ENCODE results near the gene FOXD1.
"Not testable (repeated sequence)": the region's sequence is repeated elsewhere in the genome, so short reads cannot be mapped to it uniquely, and the experiment has no call there.

The FOXD1 gene

GRCh38 chr5:73472116-73472515 lies 23.5 kb upstream of the FOXD1 start:
- no peak for DNase-seq (ENCODE audit: low read depth)
- no peak overlapping the region for H3K4me3 ChIP-seq (ENCODE audit: low read depth, low read length)
- no peak for TF ChIP-seq MAX (IDR thresholded peaks at IDR 0.05; ENCODE audit: low read depth, low read length)
- TF ChIP-seq MYC (IDR thresholded peaks at IDR 0.05; ENCODE audit: low read depth, low read length): no peak
- TF ChIP-seq, protein P1, sequence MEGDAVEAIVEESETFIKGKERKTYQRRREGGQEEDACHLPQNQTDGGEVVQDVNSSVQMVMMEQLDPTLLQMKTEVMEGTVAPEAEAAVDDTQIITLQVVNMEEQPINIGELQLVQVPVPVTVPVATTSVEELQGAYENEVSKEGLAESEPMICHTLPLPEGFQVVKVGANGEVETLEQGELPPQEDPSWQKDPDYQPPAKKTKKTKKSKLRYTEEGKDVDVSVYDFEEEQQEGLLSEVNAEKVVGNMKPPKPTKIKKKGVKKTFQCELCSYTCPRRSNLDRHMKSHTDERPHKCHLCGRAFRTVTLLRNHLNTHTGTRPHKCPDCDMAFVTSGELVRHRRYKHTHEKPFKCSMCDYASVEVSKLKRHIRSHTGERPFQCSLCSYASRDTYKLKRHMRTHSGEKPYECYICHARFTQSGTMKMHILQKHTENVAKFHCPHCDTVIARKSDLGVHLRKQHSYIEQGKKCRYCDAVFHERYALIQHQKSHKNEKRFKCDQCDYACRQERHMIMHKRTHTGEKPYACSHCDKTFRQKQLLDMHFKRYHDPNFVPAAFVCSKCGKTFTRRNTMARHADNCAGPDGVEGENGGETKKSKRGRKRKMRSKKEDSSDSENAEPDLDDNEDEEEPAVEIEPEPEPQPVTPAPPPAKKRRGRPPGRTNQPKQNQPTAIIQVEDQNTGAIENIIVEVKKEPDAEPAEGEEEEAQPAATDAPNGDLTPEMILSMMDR (IDR thresholded peaks at IDR 0.05; ENCODE audit: low read depth, low read length): no peak
- TF ChIP-seq POLR2A (IDR thresholded peaks at IDR 0.05; ENCODE audit: extremely low read depth, insufficient read length): no peak

DNA sequence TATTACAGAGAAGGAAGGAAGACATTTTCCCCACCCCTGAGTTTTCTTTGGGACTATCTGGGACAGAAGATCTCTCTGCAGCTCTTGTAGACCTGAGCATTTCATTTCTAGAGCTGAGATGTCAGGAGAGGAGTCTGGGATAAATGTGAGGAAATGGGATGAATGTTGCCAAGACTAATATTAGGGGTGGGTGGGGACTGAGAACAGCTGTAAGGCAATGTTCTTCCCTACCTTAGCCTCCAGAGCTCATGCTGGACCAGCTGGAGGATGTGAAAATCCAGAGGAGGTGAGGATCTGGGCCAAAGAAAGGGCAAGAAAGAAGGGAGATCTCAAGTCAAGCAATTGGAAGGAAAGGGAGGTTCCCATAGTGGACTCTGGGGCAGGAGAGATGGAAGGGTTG lies 23.1 kb upstream of the FOXD1 start:
- no peak overlapping the region for H3K4me3 ChIP-seq (ENCODE audit: low read depth, low read length)
- no peak for DNase-seq (ENCODE audit: low read depth)
- TF ChIP-seq, protein P1 (IDR thresholded peaks at IDR 0.05; ENCODE audit: low read depth, low read length): no peak
- TF ChIP-seq MAX (IDR thresholded peaks at IDR 0.05; ENCODE audit: low read depth, low read length) (no peak), MYC (IDR thresholded peaks at IDR 0.05; ENCODE audit: low read depth, low read length) (no peak), POLR2A (IDR thresholded peaks at IDR 0.05; ENCODE audit: extremely low read depth, insufficient read length) (no peak)

- no peak for TF ChIP-seq MYC (IDR thresholded peaks at IDR 0.05; ENCODE audit: low read depth, low read length)
- TF ChIP-seq, protein P1 (IDR thresholded peaks at IDR 0.05; ENCODE audit: low read depth, low read length): no peak
- no peak for TF ChIP-seq MAX (IDR thresholded peaks at IDR 0.05; ENCODE audit: low read depth, low read length)
- no peak for TF ChIP-seq POLR2A (IDR thresholded peaks at IDR 0.05; ENCODE audit: extremely low read depth, insufficient read length)
- no peak for DNase-seq (ENCODE audit: low read depth)
Measured at GRCh38 chr5:73469878-73470277, 21.3 kb upstream of the FOXD1 start.

DNA sequence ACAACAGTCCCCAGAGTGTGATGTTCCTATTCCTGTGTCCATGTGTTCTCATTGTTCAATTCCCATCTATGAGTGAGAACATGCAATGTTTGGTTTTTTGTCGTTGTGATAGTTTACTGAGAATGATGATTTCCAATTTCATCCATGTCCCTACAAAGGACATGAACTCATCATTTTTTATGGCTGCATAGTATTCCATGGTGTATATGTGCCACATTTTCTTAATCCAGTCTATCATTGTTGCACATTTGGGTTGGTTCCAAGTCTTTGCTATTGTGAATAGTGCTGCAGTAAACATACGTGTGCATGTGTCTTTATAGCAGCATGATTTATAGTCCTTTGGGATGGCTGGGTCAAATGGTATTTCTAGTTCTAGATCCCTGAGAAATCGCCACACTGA lies 20.1 kb upstream of the FOXD1 start:
- not testable (repeated sequence) for H3K4me3 ChIP-seq (ENCODE audit: low read depth, low read length); DNase-seq (ENCODE audit: low read depth)

More at GRCh38 chr5:73469878-73470277, 21.3 kb upstream of the FOXD1 start:
- H3K4me3 ChIP-seq (ENCODE audit: low read depth, low read length): no peak overlapping the region

DNA sequence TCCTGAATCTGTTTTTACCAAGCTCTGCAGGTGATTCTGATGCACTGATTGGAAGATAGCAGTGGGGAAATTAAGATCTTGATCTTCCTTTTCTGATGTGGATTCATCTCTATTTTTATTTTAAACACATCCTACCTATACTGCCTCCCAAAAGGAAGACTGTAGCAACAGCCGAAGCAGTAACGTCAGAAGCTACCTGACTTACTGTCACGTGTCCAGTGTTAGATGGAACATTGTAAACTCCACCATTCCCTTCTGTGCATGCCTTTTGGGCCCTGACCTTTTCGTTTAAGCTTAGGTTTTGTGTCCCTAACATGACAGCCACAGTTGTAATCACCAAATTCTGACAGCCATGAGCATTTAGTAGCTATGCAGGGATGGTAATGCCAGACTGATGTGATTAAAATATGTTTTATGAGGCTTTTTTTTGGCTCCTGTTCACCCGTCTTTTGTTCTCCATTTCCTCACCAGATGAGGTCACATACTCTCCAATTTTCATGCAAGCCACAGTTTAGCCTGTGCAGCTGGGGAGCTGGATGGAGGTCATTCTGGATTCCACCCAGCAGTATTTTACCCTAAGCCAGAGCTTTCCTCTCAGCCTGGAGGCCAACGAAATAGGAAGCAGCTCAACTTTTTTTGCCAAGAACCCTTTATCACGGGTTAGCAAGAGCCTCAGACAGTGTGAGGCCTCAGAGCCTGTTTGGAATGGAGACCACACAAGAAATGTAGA lies 15.6 kb upstream of the FOXD1 start:
- TF ChIP-seq MAX (IDR thresholded peaks at IDR 0.05; ENCODE audit: low read depth, low read length): no peak
- no peak for TF ChIP-seq POLR2A (IDR thresholded peaks at IDR 0.05; ENCODE audit: extremely low read depth, insufficient read length)
- TF ChIP-seq MYC (IDR thresholded peaks at IDR 0.05; ENCODE audit: low read depth, low read length): no peak
- TF ChIP-seq, protein P1 (IDR thresholded peaks at IDR 0.05; ENCODE audit: low read depth, low read length): no peak
- no peak overlapping the region for H3K4me3 ChIP-seq (ENCODE audit: low read depth, low read length)
- DNase-seq (ENCODE audit: low read depth): no peak

GRCh38 chr5:73460133-73460532 lies 11.6 kb upstream of the FOXD1 start:
- no peak for DNase-seq (ENCODE audit: low read depth)
- TF ChIP-seq, protein P1 (IDR thresholded peaks at IDR 0.05; ENCODE audit: low read depth, low read length): no peak
- no peak for TF ChIP-seq MYC (IDR thresholded peaks at IDR 0.05; ENCODE audit: low read depth, low read length)
- TF ChIP-seq POLR2A (IDR thresholded peaks at IDR 0.05; ENCODE audit: extremely low read depth, insufficient read length): no peak
- TF ChIP-seq MAX (IDR thresholded peaks at IDR 0.05; ENCODE audit: low read depth, low read length): no peak
- no peak overlapping the region for H3K4me3 ChIP-seq (ENCODE audit: low read depth, low read length)

Measured in NB4 (cell line).